ENCODE measurements around the gene ORC5.

The ORC5 gene

GRCh38 chr7:104156842-104157277, 51.0 kb downstream of the ORC5 start:
- Histone ChIP-seq H3K4me1 (no peaks in the 10 kb centered on the region), H3K27me3 (no peaks in the 10 kb centered on the region), H3K9me3 (no peaks in the 10 kb centered on the region), H3K36me3 (peaks cover 4% of the 10 kb centered on the region; the same call in 1 of the 2 replicates), H3K4me3 (ENCODE audit: low read depth, low read length) (no peak overlapping the region)
- no peak for DNase-seq
- TF ChIP-seq CTCF (IDR thresholded peaks at IDR 0.05; ENCODE audit: low read depth, low read length) = peak; percentile 76

GRCh38 chr7:104153287-104153686, 54.5 kb downstream of the ORC5 start:
- Histone ChIP-seq H3K9me3 (no peaks in the 10 kb centered on the region), H3K36me3 (peaks cover 4% of the 10 kb centered on the region; the same call in 1 of the 2 replicates), H3K27me3 (no peaks in the 10 kb centered on the region), H3K4me1 (no peaks in the 10 kb centered on the region), H3K4me3 (ENCODE audit: low read depth, low read length) (no peak overlapping the region)
- DNase-seq = no peak
- no peak for TF ChIP-seq CTCF (IDR thresholded peaks at IDR 0.05; ENCODE audit: low read depth, low read length)

DNA sequence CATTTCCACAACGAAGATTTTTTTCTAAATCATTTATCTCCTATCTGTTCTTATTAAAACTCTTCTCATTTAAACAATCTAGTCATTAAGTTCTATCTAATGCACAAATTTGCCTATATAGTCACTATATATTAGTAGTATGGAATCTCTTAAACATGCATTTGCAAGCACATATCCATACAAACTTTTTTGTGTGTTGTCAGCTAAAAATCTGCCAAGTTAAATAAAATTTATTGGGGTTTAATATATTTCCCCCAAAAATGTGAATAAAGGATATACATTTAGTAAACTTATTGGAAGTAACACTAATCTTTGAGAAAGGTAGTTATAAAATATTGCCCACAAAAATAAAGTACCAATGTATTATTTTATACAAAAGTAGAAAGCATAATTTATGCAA, 55.3 kb downstream of the ORC5 start:
- Histone ChIP-seq H3K4me3 (ENCODE audit: low read depth, low read length) (no peak overlapping the region), H3K27me3 (no peaks in the 10 kb centered on the region), H3K4me1 (no peaks in the 10 kb centered on the region), H3K36me3 (peaks cover 4% of the 10 kb centered on the region; the same call in 1 of the 2 replicates), H3K9me3 (no peaks in the 10 kb centered on the region)
- DNase-seq = no peak
- TF ChIP-seq CTCF (IDR thresholded peaks at IDR 0.05; ENCODE audit: low read depth, low read length) = no peak

GRCh38 chr7:104150470-104150869, 57.3 kb downstream of the ORC5 start:
- H3K36me3 ChIP-seq = peaks cover 4% of the 10 kb centered on the region; the same call in 1 of the 2 replicates
- no peaks in the 10 kb centered on the region for H3K9me3 ChIP-seq
- no peaks in the 10 kb centered on the region for H3K27me3 ChIP-seq
- DNase-seq = no peak
- no peak for TF ChIP-seq CTCF (IDR thresholded peaks at IDR 0.05; ENCODE audit: low read depth, low read length)
- no peak overlapping the region for H3K4me3 ChIP-seq (ENCODE audit: low read depth, low read length)
- H3K4me1 ChIP-seq = no peaks in the 10 kb centered on the region

GRCh38 chr7:104149822-104150221, 58.0 kb downstream of the ORC5 start:
- TF ChIP-seq CTCF (IDR thresholded peaks at IDR 0.05; ENCODE audit: low read depth, low read length) = no peak
- DNase-seq = no peak
- H3K36me3 ChIP-seq = peaks cover 4% of the 10 kb centered on the region; the same call in 1 of the 2 replicates

GRCh38 chr7:104142147-104142546, 65.7 kb downstream of the ORC5 start:
- no peaks in the 10 kb centered on the region for H3K27me3 ChIP-seq
- TF ChIP-seq CTCF (IDR thresholded peaks at IDR 0.05; ENCODE audit: low read depth, low read length) = no peak
- H3K4me3 ChIP-seq (ENCODE audit: low read depth, low read length) = no peak overlapping the region
- no peaks in the 10 kb centered on the region; the same call in 1 of the 2 replicates for H3K9me3 ChIP-seq
- no peaks in the 10 kb centered on the region for H3K4me1 ChIP-seq
- no peak for DNase-seq
- peaks cover 3% of the 10 kb centered on the region; the same call in 1 of the 2 replicates for H3K36me3 ChIP-seq

More at GRCh38 chr7:104149822-104150221, 58.0 kb downstream of the ORC5 start:
- Histone ChIP-seq H3K9me3 (no peaks in the 10 kb centered on the region), H3K4me1 (no peaks in the 10 kb centered on the region), H3K4me3 (ENCODE audit: low read depth, low read length) (no peak overlapping the region), H3K27me3 (no peaks in the 10 kb centered on the region)
